PC-3 (cell line): ENCODE results near the gene APBA2. TPM values are rescaled to one million over a fixed set of nuclear protein-coding genes. Genes with fewer than 3 reads are reported as not detected.
"Not testable (repeated sequence)": the region's sequence is repeated elsewhere in the genome, so short reads cannot be mapped to it uniquely, and the experiment has no call there.

Source experiments
- ATAC-seq: fragments of 200-7000 bp; cut with Tn5 transposase; 2 replicates; pipeline ENCODE4 v1.9.1; 2020; ENCODE audit warnings: mild to moderate bottlenecking, moderate library complexity
- BruUV-seq: library from RNA; stranded (reverse); fragments of 400-500 nt; replicated peaks from 2 replicates; lab custom pipeline; 2021; lab: Mats Ljungman, UMichigan
- CTCF ChIA-PET: fragments of 300-600 bp; sonication (Branson Sonifier 250); formaldehyde crosslinking; loops from one replicate; lab custom pipeline; 2022; ENCODE audit warnings: antibody characterized with exemption; lab: Charles Lee
- POLR2A ChIA-PET: fragments of 300-600 bp; sonication (Branson Sonifier 250); formaldehyde crosslinking; loops from one replicate; lab custom pipeline; 2022; ENCODE audit warnings: antibody characterized with exemption; ENCODE audit not compliant: unreplicated experiment; lab: Charles Lee
- DNase-seq: peaks from one replicate; pipeline ENCODE4 v3.0.0-alpha.2; 2015
- H2AFZ ChIP-seq: fragments of 300-600 bp; sonication (generic); 2 replicates; pipeline ENCODE4 v1.6.0; 2016; ENCODE audit warnings: antibody characterized with exemption, low read length
- H3F3A ChIP-seq: fragments of 300-600 bp; sonication (generic); one replicate; pipeline ENCODE4 v1.6.0; 2017; ENCODE audit warnings: antibody characterized with exemption, low read length, control low read depth, mild to moderate bottlenecking; ENCODE audit not compliant: unreplicated experiment
- H3K27ac ChIP-seq: fragments of 300-600 bp; sonication (generic); 2 replicates; pipeline ENCODE4 v1.5.1; 2016; ENCODE audit warnings: mild to moderate bottlenecking, low read length
- H3K27me3 ChIP-seq: fragments of 300-600 bp; sonication (generic); 2 replicates; pipeline ENCODE4 v1.6.1; 2016; ENCODE audit warnings: low read length, mixed read lengths
- H3K36me3 ChIP-seq: fragments of 300-600 bp; sonication (generic); 2 replicates; pipeline ENCODE4 v1.6.1; 2016; ENCODE audit warnings: low read depth, mixed run types, low read length, mixed read lengths
- H3K4me1 ChIP-seq: fragments of 300-600 bp; sonication (generic); 2 replicates; pipeline ENCODE4 v1.5.1; 2016; ENCODE audit warnings: low read length; ENCODE audit not compliant: insufficient read depth
- H3K4me2 ChIP-seq: fragments of 300-600 bp; sonication (generic); 2 replicates; pipeline ENCODE4 v1.6.0; 2016; ENCODE audit warnings: low read length
- H3K4me3 ChIP-seq: fragments of 300-600 bp; sonication (generic); 2 replicates; pipeline ENCODE4 v1.5.1; 2016; ENCODE audit warnings: mild to moderate bottlenecking, low read length, mixed read lengths
- H3K79me2 ChIP-seq: fragments of 300-600 bp; sonication (generic); 2 replicates; pipeline ENCODE4 v1.6.1; 2017; ENCODE audit warnings: low read length, mixed read lengths
- H3K9ac ChIP-seq: fragments of 300-600 bp; sonication (generic); 2 replicates; pipeline ENCODE4 v1.6.0; 2016; ENCODE audit warnings: mild to moderate bottlenecking, low read length
- H3K9me2 ChIP-seq: fragments of 300-600 bp; sonication (generic); replicated peaks from 2 replicates; pipeline ENCODE4 v1.6.1; 2016; ENCODE audit warnings: mixed run types, low read length, mixed read lengths
- H3K9me3 ChIP-seq: fragments of 300-600 bp; sonication (generic); 2 replicates; pipeline ENCODE4 v1.6.1; 2016; ENCODE audit warnings: low read length, mixed read lengths
- H4K20me1 ChIP-seq: fragments of 300-600 bp; sonication (generic); 2 replicates; pipeline ENCODE4 v1.6.1; 2016; ENCODE audit warnings: low read length, mixed read lengths
- CTCF ChIP-seq: fragments of 300-600 bp; sonication (generic); conservative IDR thresholded peaks from 2 replicates; pipeline ENCODE4 v1.5.1; 2017; ENCODE audit warnings: antibody characterized with exemption, low read depth, mild to moderate bottlenecking, low read length
- EZH2 ChIP-seq: fragments of 300-600 bp; sonication (generic); IDR thresholded peaks from one replicate; pipeline ENCODE4 v1.6.1; 2017; ENCODE audit warnings: antibody characterized with exemption, mild to moderate bottlenecking, low read length; ENCODE audit not compliant: unreplicated experiment
- EZH2phosphoT487 ChIP-seq: fragments of 300-600 bp; sonication (generic); IDR thresholded peaks from 2 replicates; pipeline ENCODE4 v1.6.1; 2018; ENCODE audit warnings: mild to moderate bottlenecking, antibody characterized with exemption, low read length, borderline replicate concordance
- intact Hi-C: fragments of 100-400 bp; cut with micrococcal nuclease; formaldehyde crosslinking; loops from 2 replicates; pipeline ENCODE4 v1.9.0; 2023
- total RNA-seq: library from RNA; depleted of rRNA; stranded (reverse); fragments of >200 nt; gene quantifications from 2 replicates; pipeline ENCODE4 v1.2.3, GENCODE V29; 2014

The APBA2 gene
- total RNA-seq, 1 experiment from 2014 or later: 61.7 TPM

- Histone ChIP-seq H3K79me2 (peaks cover 66% of the 10 kb centered on the region), H3K9ac (no peak overlapping the region), H3K4me2 (no peak overlapping the region), H3K27me3 (no peaks in the 10 kb centered on the region), H3K27ac (no peak overlapping the region), H3K9me3 (no peaks in the 10 kb centered on the region), H3K9me2 (no peaks in the 10 kb centered on the region), H3K4me3 (no peak overlapping the region), H3K36me3 (no peaks in the 10 kb centered on the region), H4K20me1 (no peaks in the 10 kb centered on the region), H2AFZ (no peak overlapping the region), H3K4me1 (peaks cover 33% of the 10 kb centered on the region), H3F3A (no peaks in the 10 kb centered on the region)
- intact Hi-C loops: no loop called here
- ChIA-PET CTCF (no interaction called here), POLR2A (interaction anchor here (0.7 kb wide), 1 partner anchor 155 kb away, joined by 3 read pairs; no protein-coding TSS in a partner anchor)
- TF ChIP-seq EZH2phosphoT487 (no peak), EZH2 (no peak), CTCF (no peak)
- ATAC-seq (no peak), DNase-seq (no peak)
- BruUV-seq: no TSS peak
Observed at GRCh38 chr15:28888900-28889299, 3.1 kb downstream of the APBA2 start.

- CTCF ChIA-PET: no interaction called here
- Histone ChIP-seq H2AFZ (no peak overlapping the region), H3K79me2 (peaks cover 71% of the 10 kb centered on the region), H3K4me3 (no peak overlapping the region), H3K9ac (no peak overlapping the region), H3K36me3 (no peaks in the 10 kb centered on the region), H3K27ac (no peak overlapping the region), H3F3A (no peaks in the 10 kb centered on the region), H3K4me2 (no peak overlapping the region), H3K27me3 (no peaks in the 10 kb centered on the region), H3K4me1 (peaks cover 33% of the 10 kb centered on the region), H4K20me1 (no peaks in the 10 kb centered on the region), H3K9me2 (no peaks in the 10 kb centered on the region), H3K9me3 (no peaks in the 10 kb centered on the region)
- intact Hi-C loops: no loop called here
- no peak for TF ChIP-seq EZH2
- TF ChIP-seq CTCF: no peak
- no peak for TF ChIP-seq EZH2phosphoT487
- BruUV-seq: no TSS peak
- DNase-seq (no peak), ATAC-seq (no peak)
- POLR2A ChIA-PET: interaction anchor here (0.7 kb wide), 1 partner anchor 155 kb away, joined by 3 read pairs; no protein-coding TSS in a partner anchor
Observed at GRCh38 chr15:28889346-28889745, 3.6 kb downstream of the APBA2 start.

GRCh38 chr15:28889871-28890270 is 4.1 kb downstream of the APBA2 start:
- CTCF ChIA-PET: interaction anchor here (0.6 kb wide), 1 partner anchor 104 kb away, joined by 4 read pairs; no protein-coding TSS in a partner anchor
- H3K27me3 ChIP-seq, H3K4me3 ChIP-seq, H3K9me3 ChIP-seq, H3K36me3 ChIP-seq, DNase-seq, H2AFZ ChIP-seq, H3K4me2 ChIP-seq, H3F3A ChIP-seq, intact Hi-C loops, POLR2A ChIA-PET, ATAC-seq, H4K20me1 ChIP-seq, H3K27ac ChIP-seq, H3K9ac ChIP-seq, BruUV-seq, H3K9me2 ChIP-seq: not testable (repeated sequence)
- Histone ChIP-seq H3K4me1 (peaks cover 33% of the 10 kb centered on the region), H3K79me2 (peaks cover 74% of the 10 kb centered on the region)

- H3K9me2 ChIP-seq, ATAC-seq, H3K4me3 ChIP-seq, H3K36me3 ChIP-seq, H3K27me3 ChIP-seq, H2AFZ ChIP-seq, H3K9ac ChIP-seq, H3K4me2 ChIP-seq, H3F3A ChIP-seq, H3K9me3 ChIP-seq, POLR2A ChIA-PET, DNase-seq, H3K27ac ChIP-seq, H4K20me1 ChIP-seq, intact Hi-C loops, BruUV-seq: not testable (repeated sequence)
- peaks cover 78% of the 10 kb centered on the region for H3K79me2 ChIP-seq
- H3K4me1 ChIP-seq: peaks cover 30% of the 10 kb centered on the region
- CTCF ChIA-PET: interaction anchor here (0.6 kb wide), 1 partner anchor 105 kb away, joined by 4 read pairs; no protein-coding TSS in a partner anchor
Observed at GRCh38 chr15:28890291-28890690, 4.5 kb downstream of the APBA2 start.
